Measurements from ENCODE around the gene ME3. TPM values are rescaled to one million over a fixed set of nuclear protein-coding genes. Genes with fewer than 3 reads are reported as not detected.
"Not testable (repeated sequence)": the region's sequence is repeated elsewhere in the genome, so short reads cannot be mapped to it uniquely, and the experiment has no call there.

The ME3 gene
- total RNA-seq, 1 donor from 2014 or later: 9.7 TPM

DNA sequence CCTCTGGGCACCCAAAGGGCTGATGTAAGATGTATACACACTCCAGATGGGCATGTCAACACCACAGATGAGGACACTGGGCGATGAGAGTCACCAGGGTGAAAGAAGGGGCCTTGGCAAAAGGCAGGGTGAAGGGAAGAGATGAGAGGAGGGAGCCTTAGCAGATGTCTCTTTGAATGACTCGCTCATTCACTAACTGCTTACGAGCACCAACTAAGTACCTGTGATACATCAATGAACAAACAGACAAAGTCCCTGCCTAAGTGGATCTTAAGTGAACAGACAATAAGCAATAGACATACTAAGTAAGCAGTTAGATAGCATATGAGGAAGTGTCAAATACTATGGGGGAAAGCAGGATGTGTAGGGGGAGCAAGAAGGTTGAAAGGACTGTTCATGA lies 7.5 kb downstream of the ME3 start:
- Mint-ChIP-seq H3K4me1 (ENCODE audit: unreplicated experiment) (peaks cover 7% of the 10 kb centered on the region), H3K9me3 (no peaks in the 10 kb centered on the region), H3K27ac (no peak overlapping the region), H3K36me3 (peaks cover 4% of the 10 kb centered on the region), H3K4me3 (no peak overlapping the region), H3K27me3 (peaks cover 37% of the 10 kb centered on the region)
- TF ChIP-seq CTCF (conservative IDR thresholded peaks at IDR 0.05): no peak
- DNase-seq (ENCODE audit: extremely low spot score, unreplicated experiment): no peak

DNA sequence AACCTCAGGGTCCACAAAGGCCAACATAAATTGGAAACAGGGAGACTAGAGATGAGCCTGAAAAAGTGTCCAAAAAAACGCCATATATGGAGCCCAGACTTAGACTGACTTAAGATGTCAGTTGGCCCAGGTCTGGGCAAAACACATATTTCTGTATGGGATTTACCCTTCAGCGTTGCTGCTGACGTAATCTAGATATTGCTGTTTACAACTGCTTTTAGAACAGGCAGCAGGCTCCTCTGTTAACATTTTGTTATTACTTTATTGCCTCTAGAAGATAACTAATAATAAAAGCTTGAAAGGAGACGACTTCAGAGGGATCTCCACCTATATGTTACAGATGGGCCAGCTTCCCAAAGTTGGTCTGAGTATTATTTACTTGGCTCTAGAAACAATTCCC lies 8.7 kb downstream of the ME3 start:
- DNase-seq (ENCODE audit: extremely low spot score, unreplicated experiment): no peak
- Mint-ChIP-seq H3K36me3 (no peaks in the 10 kb centered on the region), H3K27ac (no peak overlapping the region), H3K4me3 (no peak overlapping the region), H3K27me3 (peaks cover 33% of the 10 kb centered on the region), H3K9me3 (no peaks in the 10 kb centered on the region), H3K4me1 (ENCODE audit: unreplicated experiment) (no peaks in the 10 kb centered on the region)
- TF ChIP-seq CTCF (conservative IDR thresholded peaks at IDR 0.05): no peak

GRCh38 chr11:86663291-86663690 lies 9.1 kb downstream of the ME3 start:
- Mint-ChIP-seq H3K27me3 (peaks cover 33% of the 10 kb centered on the region), H3K4me1 (ENCODE audit: unreplicated experiment) (no peaks in the 10 kb centered on the region), H3K4me3 (no peak overlapping the region)

DNA sequence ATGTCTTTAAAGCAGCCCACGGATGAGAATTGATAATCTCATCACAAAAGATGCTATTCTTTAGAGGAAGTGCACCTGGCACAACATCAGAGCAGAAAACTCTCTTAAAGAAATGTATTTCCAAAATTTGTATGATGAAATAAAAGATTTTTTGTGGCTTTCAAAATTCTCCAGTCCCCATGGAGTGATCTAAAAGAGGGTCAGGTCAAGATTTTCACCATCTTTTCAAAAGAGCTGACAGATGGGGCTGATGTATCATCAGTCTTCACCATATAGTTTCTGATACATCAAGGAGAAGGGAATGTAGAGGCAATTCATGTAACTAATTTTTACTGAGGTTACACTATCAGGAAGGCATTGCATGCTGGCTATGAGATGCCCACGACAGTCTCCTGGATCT lies 11.7 kb downstream of the ME3 start:
- DNase-seq (ENCODE audit: extremely low spot score, unreplicated experiment): no peak
- Mint-ChIP-seq H3K4me3 (no peak overlapping the region), H3K4me1 (ENCODE audit: unreplicated experiment) (no peaks in the 10 kb centered on the region), H3K27me3 (peaks cover 27% of the 10 kb centered on the region), H3K36me3 (no peaks in the 10 kb centered on the region), H3K27ac (no peak overlapping the region), H3K9me3 (no peaks in the 10 kb centered on the region)
- TF ChIP-seq CTCF (conservative IDR thresholded peaks at IDR 0.05): no peak

More at GRCh38 chr11:86663291-86663690, 9.1 kb downstream of the ME3 start:
- DNase-seq (ENCODE audit: extremely low spot score, unreplicated experiment): no peak
- TF ChIP-seq CTCF (conservative IDR thresholded peaks at IDR 0.05): no peak
- Mint-ChIP-seq H3K9me3 (no peaks in the 10 kb centered on the region), H3K36me3 (no peaks in the 10 kb centered on the region), H3K27ac (no peak overlapping the region)

DNA sequence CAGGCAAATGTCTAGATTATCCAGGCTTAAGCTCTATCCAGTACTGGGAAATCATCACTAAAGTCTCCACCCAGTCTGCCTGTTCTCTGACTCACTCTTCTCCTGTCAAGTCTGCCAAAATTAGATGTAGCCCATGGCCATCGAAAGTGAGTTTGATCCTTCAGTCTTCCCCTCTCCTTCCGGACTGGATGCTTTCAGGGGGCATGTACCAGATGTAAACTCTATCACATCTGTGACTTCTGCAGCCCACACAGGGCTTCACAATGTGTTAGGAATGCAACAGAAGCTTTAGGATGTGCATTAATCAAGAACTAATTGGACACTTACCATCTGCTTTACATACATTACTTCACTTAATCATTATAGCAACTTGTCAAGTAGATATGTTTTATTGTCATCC lies 12.3 kb downstream of the ME3 start:
- Mint-ChIP-seq H3K36me3 (no peaks in the 10 kb centered on the region), H3K4me1 (ENCODE audit: unreplicated experiment) (no peaks in the 10 kb centered on the region), H3K9me3 (no peaks in the 10 kb centered on the region), H3K4me3 (no peak overlapping the region), H3K27ac (no peak overlapping the region), H3K27me3 (peaks cover 20% of the 10 kb centered on the region)
- DNase-seq (ENCODE audit: extremely low spot score, unreplicated experiment): no peak
- TF ChIP-seq CTCF (conservative IDR thresholded peaks at IDR 0.05): no peak

- no peaks in the 10 kb centered on the region for H3K4me1 Mint-ChIP-seq (ENCODE audit: unreplicated experiment)
- no peaks in the 10 kb centered on the region for H3K9me3 Mint-ChIP-seq
- TF ChIP-seq CTCF (conservative IDR thresholded peaks at IDR 0.05): no peak
- DNase-seq (ENCODE audit: extremely low spot score, unreplicated experiment): no peak
- H3K27ac Mint-ChIP-seq: no peak overlapping the region
- no peaks in the 10 kb centered on the region for H3K36me3 Mint-ChIP-seq
- H3K27me3 Mint-ChIP-seq: peaks cover 18% of the 10 kb centered on the region
- no peak overlapping the region for H3K4me3 Mint-ChIP-seq
Measured at GRCh38 chr11:86658534-86658933, 13.9 kb downstream of the ME3 start.

- not testable (repeated sequence) for H3K9me3 Mint-ChIP-seq; H3K27me3 Mint-ChIP-seq; H3K4me3 Mint-ChIP-seq; DNase-seq (ENCODE audit: extremely low spot score, unreplicated experiment); H3K36me3 Mint-ChIP-seq; H3K27ac Mint-ChIP-seq; H3K4me1 Mint-ChIP-seq (ENCODE audit: unreplicated experiment)
Measured at GRCh38 chr11:86645212-86645611, 27.2 kb downstream of the ME3 start.

Data from type B pancreatic cell (in vitro differentiated cells).